Right hindlimb (tissue), 1 donor: ENCODE measurements around the gene STRIT1.

ENCODE experiments used
- DNase-seq: peaks from one replicate; pipeline ENCODE4 v3.0.0-alpha.2; 2018

STRIT1 gene

DNA sequence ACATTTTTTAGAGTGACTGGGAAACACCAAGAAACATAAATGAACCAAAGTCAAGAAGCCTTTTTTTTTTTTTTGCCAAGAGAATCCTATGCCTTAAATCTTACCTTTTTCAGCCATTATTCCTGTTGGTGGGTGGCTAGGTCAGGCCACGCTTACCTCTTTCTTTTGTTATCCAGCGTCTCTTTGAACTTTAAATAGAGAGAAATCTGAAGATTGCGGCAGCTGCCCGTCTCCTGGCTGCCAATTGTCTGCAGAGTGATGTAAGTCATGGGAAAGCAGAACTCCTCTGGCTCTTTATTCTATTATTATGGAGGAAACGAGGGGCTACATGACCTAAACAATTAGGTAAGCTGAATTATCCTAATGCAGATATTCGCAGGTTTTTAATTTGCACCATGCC is at the start of gene STRIT1:
Gene STRIT1, minus strand, starts transcription at position 168 of the 400 bp plus-strand sequence.
- DNase-seq, result no peak

DNA sequence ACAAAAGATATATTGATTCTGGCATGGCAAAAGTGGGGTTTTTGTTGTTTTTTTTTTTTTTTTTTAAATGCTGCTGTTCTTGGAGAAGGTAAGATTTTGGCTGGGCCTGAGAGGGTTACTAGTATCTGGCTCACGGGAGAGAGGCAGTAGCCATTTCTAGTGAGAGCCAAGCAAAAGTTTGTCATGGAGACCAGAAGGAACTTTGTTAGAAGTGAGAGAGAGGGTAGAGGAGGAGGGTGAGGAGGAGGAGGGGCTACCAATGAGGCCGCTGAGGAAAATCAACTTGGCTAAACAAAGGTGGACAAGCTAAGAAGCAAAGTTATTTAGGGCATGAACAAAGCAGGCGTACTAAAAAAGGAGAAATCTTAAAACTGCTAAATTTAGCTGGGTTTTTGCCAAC is 48.9 kb upstream of the STRIT1 start:
- DNase-seq, result peak; percentile 23

DNA sequence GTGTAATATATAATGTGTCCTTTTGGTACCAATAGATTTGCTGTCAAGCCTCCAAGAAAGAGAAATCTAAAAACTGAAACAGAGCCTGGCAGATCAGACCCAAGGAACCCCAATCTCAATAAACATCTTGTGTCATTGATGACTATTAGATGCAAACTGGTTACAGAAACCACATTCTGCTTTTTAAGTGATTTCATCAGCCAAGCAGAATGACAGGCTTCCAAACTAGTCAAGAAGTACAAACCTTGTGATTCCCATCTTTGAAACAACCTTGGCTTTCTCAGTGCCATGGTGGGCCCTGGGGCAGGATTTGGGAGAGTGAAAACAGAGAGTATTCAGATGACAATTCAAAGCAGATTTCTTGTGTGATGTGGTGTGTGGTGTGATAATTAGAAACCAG is 45.6 kb upstream of the STRIT1 start:
- DNase-seq, result no peak

DNA sequence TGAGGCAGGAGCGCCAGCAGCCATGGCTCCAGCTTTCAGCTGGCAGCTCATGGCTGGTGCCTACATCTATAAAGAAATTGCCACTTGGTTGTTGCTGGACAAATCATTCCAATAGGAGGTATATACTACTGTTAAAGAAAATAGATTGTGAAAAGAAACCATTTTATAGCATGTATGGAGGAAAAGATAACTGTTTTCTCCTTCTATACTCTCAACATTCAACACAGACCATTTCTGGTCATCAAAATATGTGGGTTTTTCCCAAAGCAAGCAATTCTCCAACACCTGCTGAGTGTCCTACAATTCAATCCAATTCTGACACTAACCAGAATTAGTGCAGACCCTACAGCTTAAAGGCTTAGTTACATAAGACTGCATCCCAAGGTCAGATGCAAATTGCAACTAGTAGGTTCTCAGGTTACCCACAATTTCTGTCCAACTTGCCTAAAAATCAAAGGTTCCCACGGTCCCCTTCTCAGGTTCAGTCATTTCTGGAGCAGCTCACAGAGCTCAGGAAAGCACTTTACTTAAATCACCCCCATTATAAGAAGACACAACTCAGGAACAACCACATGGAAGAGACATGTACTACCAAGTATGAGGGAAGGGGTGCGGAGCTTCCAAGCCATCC is 42.4 kb upstream of the STRIT1 start:
- no peak for DNase-seq

DNA sequence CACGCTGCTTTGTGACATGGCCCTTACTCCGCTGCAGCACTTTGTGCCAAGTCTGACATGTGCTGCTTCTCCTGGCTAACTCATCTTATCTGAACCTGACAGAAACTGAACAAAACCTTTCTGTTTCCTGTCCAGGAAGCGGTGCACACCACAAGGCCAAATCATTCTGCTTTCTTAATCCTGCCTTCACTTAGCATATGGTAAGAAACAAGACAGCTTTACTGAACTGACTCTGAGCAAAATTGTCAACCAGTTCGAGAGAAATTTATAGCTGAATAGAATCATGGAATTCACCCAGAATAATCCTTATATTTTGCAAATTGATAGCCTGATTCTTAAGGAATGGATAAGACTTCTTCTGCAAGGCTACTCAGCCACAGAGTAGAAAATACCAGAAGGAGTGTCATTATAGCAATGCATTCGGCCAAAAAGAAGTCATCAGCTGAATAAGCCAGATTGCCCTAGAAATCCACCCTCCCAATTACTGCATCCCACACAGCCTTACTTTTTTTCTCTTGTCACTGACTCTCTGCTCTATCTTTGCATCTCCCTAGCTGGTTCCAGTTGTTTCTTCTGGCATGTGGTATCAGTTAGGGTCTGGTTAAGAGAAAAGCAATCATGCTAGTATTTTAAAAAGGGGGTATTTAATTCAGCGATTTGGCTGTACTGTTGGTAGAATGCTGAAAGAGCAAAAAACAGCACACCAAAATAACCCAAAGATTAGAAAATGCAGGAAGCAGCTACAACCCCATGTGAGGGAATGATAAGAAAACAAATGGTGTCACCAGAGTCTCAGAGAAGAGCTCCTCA is 41.6 kb upstream of the STRIT1 start:
- no peak for DNase-seq

DNA sequence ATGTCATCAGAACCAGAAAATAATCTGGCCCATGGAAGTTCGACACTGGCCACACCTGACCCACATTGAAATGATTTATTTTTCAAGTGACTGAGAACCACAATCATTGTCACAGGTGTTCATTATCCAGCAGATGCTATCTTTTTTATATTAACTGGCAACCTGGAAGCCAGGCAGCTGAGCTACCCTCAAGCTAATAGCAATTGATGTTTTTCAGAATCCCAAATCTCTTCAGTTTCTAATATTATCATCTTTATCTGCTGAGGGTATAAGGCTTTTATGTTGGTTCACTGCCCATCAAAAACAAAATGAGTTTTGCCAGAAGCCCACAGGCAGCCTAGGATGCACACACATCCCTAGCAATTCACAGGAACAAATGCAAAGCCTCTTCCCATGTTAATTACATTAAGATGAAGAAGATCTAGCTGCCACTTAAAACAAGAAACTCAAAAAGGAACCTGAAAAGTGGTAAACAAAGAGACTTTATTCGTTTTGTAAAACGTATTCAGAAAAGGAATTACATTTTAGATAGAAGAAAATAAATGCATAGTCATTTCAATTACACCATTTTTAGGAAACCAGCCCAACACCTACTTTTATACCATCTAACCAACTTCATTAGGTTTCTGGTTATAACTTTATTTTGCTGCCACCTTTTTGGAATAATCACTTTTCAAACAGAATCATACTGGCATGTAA is 40.9 kb upstream of the STRIT1 start:
- no peak for DNase-seq

DNA sequence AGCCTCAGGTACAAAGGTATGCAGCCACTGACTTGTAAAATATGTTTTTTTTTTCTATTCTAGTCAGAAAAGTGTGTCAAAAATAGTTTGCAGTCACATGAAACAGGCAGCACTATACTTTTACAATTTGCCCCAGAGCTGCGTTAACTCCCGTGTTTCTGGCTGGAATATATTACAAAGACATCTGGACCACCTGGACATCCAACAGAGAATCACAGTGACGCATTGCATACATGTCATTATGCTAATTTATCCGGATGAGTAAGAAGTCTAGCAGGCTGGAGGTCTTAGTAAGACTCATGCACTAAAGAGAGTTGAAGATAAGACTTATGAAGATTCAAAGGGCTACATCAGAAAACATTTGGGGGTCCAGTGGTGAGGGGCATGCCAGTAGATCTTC is 39.2 kb upstream of the STRIT1 start:
- no peak for DNase-seq

DNA sequence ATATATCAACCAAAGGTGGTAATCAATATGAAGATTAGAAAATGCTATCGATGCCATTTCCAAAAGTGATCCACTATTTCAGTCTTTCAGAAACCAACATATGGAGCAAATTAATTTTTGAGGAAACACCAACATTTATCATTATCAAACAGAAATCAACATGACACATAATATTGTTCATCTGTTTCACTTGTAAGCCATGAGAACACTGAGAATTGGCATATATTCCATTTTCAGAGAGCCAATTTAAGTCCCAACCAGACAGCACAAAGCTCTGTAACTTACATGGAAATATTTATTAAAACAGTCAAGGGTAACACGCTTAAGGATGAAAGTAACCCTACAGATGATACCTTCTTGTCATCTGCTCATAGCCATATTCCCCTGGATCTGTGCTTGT is 37.6 kb upstream of the STRIT1 start:
- DNase-seq, result no peak

DNA sequence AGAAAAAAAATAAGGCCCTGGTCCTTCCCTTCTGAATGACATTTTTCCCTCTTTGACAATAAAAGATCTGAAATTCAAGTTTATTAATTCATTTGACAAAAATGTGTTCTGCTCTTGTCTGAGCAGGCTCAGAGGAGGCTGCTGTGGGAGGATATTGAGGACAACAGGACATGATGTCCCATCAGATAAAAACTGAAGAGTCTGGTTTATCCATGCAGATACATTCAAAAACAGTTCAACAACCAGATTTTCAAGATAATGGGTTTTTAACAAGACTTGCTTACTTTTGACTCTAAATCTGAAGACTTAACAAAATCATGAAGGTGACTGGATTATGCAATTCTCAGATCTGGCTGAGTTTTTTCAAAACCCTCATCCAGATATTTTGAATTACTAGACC is 36.9 kb upstream of the STRIT1 start:
- DNase-seq, result no peak

DNA sequence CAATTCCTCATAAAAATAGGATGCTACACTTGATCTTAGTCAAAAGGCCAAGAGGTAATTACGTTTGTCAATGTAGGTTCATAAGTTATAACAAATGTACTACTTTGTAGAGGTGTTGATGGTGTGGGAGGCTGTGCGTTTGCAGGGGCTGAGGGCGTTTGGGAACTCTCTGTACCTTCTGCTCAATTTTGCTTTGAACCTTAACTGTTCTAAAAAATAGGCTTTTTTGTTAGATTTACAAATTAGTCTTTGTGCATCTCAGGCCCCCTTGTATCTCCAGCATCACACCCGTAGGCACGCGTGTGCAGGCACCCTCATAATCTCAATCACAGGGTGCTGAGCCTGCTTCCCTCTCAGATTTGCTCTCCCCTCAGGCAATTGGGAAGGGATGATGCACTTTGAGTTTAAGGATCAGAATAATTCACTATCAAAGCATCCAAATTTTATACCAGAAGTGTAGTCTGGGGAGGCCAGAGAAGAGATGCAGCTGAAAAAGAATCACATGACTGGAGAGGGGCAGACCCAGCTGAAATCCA is 36.1 kb upstream of the STRIT1 start:
- DNase-seq, result no peak

DNA sequence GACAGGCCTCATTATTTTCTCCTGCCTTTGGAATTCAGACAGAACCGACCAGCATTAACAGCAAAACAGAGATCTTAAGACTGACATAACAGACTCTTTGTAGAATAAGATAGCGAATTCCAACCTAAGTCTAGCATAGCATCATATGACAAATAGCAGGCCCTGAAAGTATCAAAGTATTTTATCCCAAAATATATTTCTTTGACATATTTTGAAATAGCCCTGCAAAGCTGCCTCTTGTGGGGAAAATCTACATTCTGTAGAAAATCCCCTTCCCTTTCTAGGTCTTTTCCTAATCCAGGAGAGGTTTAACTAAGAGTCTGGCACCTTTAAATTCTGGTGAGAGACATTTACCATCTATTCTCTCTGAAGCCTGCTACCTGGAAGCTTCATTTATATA is 34.4 kb upstream of the STRIT1 start:
- DNase-seq, result no peak

DNA sequence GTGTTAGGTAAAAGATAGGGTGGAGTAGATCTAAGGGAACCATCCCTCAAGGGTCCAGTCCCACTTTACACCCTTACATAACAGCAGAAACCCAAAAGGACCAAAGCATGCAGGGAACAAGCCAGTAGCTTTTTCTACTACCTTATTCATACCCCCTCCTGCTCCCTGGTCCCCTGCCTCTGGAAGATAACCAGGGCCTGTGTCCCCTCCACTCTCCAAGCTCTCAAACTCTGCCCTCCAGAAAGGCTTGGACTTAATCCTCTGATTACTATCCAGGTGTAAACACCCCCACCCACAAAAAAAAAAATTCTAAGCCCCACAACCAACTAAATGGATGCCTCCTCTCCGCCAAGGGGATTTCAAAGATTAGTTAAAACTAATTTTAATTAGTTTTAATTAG is 33.9 kb upstream of the STRIT1 start:
- no peak for DNase-seq

DNA sequence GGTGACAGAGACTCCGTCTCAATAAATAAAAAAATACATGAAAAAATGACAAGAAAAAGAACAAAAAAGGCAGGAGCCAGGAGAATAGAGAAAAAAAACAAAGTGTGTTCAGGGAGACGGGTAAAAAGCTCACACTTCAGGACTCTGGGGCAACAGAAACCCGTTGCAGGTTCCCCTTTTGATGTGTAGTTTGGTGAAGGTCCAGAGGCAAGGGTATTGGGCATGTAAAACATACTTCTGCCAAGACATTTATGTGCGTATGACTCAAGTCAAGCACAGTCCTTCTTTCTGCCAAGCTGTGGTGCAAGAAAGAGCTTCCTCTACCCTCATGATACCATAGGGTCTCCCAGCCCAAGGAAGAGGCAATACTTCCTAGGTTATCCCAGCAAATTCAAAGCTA is 33.4 kb upstream of the STRIT1 start:
- no peak for DNase-seq

DNA sequence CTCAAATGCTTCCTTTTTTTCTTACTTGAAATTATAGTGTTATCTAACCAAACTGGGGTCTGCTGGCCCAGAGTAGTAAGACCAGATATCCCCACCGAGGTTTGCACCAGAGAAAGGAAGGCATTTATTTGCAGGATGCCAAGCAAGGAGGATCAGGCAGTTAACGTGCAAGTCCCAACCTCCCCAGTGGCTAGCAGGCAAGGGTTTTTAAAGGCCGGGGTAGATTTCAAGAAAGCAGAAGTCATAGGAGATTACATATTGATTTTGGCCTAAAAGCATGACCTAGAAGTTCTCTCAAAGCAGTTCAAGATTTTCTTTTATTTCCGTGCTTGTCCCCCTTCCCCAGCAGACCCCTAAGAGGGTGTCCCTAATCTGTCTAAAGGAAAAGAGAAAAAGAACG is 32.8 kb upstream of the STRIT1 start:
- DNase-seq, result no peak

DNA sequence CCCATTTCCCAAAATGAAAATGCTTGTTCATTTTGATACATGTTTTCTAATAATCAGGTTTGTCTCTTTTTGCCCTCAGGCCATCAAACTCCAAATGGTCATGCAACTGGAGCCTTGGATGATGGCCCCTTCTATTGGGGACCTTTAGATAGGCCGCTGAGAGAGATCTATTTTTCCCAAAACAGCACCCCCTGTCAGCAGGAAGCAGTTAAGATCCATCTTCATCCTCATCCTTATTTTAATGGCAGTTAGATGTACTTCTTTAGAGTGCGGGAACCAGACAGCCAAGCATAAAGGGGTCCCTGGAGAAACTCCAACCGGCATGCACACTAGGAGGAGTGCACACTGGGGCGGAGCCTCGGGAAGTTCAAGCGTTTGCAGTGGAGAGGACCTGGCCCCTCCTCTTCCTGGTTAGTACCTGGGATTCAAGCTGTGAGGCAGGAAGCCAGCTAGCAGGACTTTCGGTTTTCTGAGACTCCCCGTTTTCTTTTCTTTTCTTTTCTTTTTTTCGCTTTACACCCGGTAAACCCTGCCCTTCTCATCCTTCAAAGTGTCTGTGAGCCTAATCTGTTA is 31.9 kb upstream of the STRIT1 start:
- no peak for DNase-seq

DNA sequence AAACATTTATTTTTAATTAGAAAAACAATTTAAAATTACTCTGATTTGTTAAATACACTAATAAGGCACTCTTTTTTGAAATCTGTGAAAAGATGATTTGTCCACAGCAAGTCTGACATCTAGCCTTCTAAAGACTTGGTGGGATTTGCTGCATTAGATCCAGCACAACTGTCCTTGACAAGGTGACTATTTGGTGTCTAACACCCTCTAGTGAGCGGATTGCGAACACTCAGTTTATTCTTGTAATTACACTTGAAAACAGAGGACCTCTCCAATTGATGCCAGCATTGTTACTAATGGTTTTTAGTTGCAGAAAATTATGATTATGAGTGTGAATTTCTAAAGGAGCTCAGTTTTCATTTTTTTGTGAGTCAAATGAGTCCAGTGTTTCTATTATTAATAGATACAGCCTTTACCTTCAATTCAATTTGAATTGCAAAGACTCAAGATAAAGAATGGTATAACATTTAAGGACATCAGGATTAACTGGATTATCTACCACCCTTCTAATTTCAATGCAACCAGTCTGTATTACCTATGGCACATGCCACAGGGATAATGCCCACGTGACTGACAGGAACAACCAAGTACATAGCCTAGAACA is 29.7 kb upstream of the STRIT1 start:
- DNase-seq, result peak; percentile 67

DNA sequence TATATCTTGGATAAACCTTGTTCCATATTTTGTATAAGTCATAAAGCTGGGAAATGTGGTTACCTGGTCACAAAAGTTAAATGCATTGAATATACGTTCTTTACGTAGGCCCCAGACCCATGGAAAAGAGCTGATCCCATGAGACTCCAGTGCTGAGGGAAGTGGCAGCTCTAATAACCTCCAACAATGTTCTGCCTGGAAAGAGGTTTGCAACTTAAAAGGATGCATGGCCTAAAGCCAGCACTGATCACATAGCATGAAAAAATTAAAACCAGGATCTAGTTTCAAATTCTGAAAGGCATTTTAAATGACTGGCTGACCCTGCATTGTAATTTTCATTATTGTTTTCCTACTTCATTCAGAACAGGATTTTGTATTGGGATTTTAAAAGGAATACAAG is 27.9 kb upstream of the STRIT1 start:
- DNase-seq, result no peak

DNA sequence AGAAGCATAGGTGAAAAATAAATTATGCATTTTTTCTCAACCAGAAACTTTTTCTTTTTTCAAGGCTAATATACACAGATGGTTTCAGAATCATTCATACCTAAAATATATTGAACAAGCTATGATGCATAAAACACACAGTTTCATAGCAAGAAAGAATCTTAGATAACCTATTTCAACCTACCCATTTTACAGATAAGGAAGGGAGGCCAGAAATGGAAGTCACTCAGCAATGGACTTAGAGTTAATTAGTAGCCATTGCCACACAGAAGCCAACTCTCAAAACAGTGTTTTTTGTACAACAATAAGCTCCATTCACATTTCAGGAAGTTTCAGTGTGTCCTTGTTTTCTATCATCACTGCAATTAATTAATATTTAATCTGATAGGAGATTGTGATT is 27.5 kb upstream of the STRIT1 start:
- no peak for DNase-seq

DNA sequence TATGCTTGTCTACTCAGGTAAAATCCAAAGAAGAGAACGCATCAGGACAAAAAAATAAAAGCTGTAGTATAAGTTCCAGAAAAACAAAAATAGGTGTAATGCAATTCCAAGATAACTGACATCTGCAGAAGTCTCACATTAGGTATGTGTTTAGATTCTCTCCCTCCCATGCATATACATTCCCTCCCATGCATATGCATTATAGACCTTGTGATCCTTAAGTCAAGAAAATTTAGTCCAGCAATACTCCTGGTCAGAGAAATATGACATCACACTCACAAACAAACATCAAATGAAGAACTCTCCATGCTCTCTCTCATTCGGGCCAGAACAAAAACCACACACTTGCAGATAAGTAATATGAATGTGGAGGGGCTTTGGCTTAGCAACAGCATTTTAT is 25.3 kb upstream of the STRIT1 start:
- DNase-seq, result no peak

DNA sequence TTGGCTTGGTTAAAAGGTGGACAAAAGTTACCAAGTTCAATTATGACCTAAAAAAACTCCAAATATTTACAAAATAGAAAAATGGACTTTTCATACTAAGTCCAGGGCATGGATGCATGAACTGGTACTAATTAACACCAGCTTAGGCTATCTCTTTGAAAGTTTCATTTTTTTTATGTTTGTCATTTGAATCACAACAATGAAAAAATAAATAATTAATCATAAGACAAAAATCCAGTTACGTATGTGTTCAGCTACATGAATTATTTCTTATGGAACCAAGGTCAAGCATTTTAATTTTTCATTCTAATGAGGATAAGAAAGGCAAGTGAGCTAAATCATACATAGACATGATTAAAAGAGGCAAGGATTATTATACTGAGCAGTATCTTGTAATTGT is 23.7 kb upstream of the STRIT1 start:
- DNase-seq, result no peak

DNA sequence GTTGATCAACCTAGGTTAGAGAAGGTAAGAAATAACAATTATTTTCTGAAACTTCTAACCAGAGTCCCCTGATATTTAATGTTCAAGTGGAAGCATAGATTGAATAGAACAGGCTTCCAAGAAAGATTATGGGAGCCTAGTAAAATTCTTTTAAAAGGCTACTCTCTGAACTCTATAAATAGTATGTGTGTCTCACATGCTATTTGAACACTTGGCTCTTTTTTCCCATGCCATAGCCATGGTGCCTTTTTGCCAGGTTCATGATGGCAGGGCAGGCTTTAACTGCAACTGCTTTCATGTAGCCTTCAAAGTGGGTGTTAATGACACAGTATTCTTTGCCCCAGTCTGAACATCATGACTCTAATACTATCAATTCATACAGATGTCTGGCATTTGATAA is 22.9 kb upstream of the STRIT1 start:
- DNase-seq, result no peak

DNA sequence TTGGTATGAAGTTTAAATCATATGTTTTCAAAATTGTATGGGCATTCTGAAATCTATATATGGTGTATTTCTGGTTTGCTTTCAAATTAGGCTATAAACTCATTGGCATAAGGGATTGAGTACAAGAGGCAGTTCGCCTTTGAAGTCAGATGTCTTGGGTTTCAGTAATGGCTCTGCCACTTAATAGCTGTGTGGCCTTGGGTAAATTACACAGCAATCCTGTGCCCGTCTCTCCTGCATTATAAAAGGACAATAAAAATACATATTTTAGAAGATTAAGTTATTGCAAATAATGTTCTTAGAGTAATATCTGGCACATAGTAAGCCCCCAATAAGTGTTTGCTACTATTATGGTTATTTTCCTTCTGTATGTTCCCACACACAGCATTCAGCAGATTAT is 20.4 kb upstream of the STRIT1 start:
- no peak for DNase-seq

DNA sequence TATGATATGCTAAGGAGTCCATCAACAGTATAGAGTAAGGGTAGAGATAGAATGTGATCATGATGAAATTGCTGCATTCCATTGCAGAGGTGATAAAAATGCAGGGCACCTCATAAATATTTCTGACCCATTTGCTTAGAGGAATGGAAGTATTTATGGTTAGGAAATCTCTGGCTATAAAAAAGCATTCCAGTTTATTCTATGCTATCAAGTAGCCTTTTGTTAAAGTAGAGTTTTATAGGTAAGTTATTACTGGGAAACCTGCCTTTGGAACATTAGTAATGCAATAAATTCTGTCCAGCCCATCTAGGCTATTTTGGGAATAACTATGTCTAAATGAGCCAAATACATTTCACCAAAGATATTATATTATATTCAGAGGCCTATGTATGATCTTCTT is 19.8 kb upstream of the STRIT1 start:
- no peak for DNase-seq
